HepG2 (cell line): Measurements from ENCODE around the gene MAJIN. TPM values are rescaled to one million over a fixed set of nuclear protein-coding genes. Genes with fewer than 3 reads are reported as not detected.

Source experiments
- CENPT ChIP-seq: sonication (generic); formaldehyde crosslinking; IDR thresholded peaks from 2 replicates; pipeline ENCODE4 v1.8.0; 2022; ENCODE audit warnings: low read depth, mild to moderate bottlenecking, moderate library complexity, missing genetic modification reagents
- CERS6 ChIP-seq: sonication (generic); formaldehyde crosslinking; IDR thresholded peaks from 2 replicates; pipeline ENCODE4 v1.5.0; 2020; ENCODE audit warnings: missing genetic modification reagents
- EEA1 ChIP-seq: sonication (generic); formaldehyde crosslinking; IDR thresholded peaks from 2 replicates; pipeline ENCODE4 v1.5.1; 2020; ENCODE audit warnings: mild to moderate bottlenecking, missing genetic modification reagents, borderline replicate concordance
- HNRNPH1 ChIP-seq: fragments of 200-400 bp; formaldehyde crosslinking; optimal IDR thresholded peaks from 2 replicates; pipeline ENCODE3; 2017; ENCODE audit warnings: mild to moderate bottlenecking, low read depth, low read length
- KDM5A ChIP-seq: fragments of 200-600 bp; sonication (generic); IDR thresholded peaks from 2 replicates; pipeline ENCODE4 v1.7.0; 2018; ENCODE audit warnings: antibody characterized with exemption, mild to moderate bottlenecking, low read length, borderline replicate concordance
- KIAA2018 ChIP-seq: sonication (generic); formaldehyde crosslinking; IDR thresholded peaks from 2 replicates; pipeline ENCODE4 v1.5.0; 2020; ENCODE audit warnings: mild to moderate bottlenecking, missing genetic modification reagents, borderline replicate concordance
- MBNL3 ChIP-seq: fragments of 250-450 bp; sonication (Bioruptor Pico); conservative IDR thresholded peaks from 2 replicates; pipeline ENCODE4 v1.8.0; 2022; ENCODE audit warnings: mild to moderate bottlenecking, inconsistent platforms
- MEF2D ChIP-seq: sonication (generic); formaldehyde crosslinking; IDR thresholded peaks from 2 replicates; pipeline ENCODE4 v1.5.1; 2020; ENCODE audit warnings: mild to moderate bottlenecking, missing genetic modification reagents
- MXI1 ChIP-seq: IDR thresholded peaks from 3 replicates; pipeline ENCODE4 v1.6.1; 2012; ENCODE audit warnings: low read depth, low read length, inconsistent platforms, borderline replicate concordance
- NR2F6 ChIP-seq, 2 experiments: IDR thresholded peaks; 2 replicates each; pipeline ENCODE4 v1.6.1; 2016; ENCODE audit warnings: antibody characterized with exemption in 1 of 2, mild to moderate bottlenecking in 1 of 2
- RORA ChIP-seq: sonication (generic); formaldehyde crosslinking; IDR thresholded peaks from 2 replicates; pipeline ENCODE4 v1.5.0; 2020; ENCODE audit warnings: mild to moderate bottlenecking, missing genetic modification reagents, moderate library complexity
- SALL2 ChIP-seq: sonication (generic); formaldehyde crosslinking; IDR thresholded peaks from 2 replicates; pipeline ENCODE4 v1.8.1; 2023; ENCODE audit warnings: mild to moderate bottlenecking, missing genetic modification reagents, inconsistent platforms
- SMAD9 ChIP-seq: sonication (generic); formaldehyde crosslinking; IDR thresholded peaks from 2 replicates; pipeline ENCODE4 v1.5.1; 2020; ENCODE audit warnings: mild to moderate bottlenecking, missing genetic modification reagents
- TFAP4 ChIP-seq: sonication (generic); IDR thresholded peaks from 2 replicates; pipeline ENCODE4 v1.6.1; 2016; ENCODE audit warnings: low read depth, borderline replicate concordance
- ZBTB8A ChIP-seq: sonication (generic); formaldehyde crosslinking; IDR thresholded peaks from 2 replicates; pipeline ENCODE4 v1.4.0; 2020; ENCODE audit warnings: mild to moderate bottlenecking, low read depth, missing genetic modification reagents, borderline replicate concordance
- ZNF121 ChIP-seq: sonication (generic); formaldehyde crosslinking; IDR thresholded peaks from 2 replicates; pipeline ENCODE4 v1.5.0; 2020; ENCODE audit warnings: mild to moderate bottlenecking, missing genetic modification reagents
- ZNF274 ChIP-seq: sonication (generic); formaldehyde crosslinking; IDR thresholded peaks from 2 replicates; pipeline ENCODE4 v1.5.1; 2020; ENCODE audit warnings: mild to moderate bottlenecking, missing genetic modification reagents
- ZNF414 ChIP-seq: sonication (generic); formaldehyde crosslinking; IDR thresholded peaks from 2 replicates; pipeline ENCODE4 v1.5.0; 2020; ENCODE audit warnings: missing genetic modification reagents
- ZNF616 ChIP-seq: sonication (generic); formaldehyde crosslinking; IDR thresholded peaks from 2 replicates; pipeline ENCODE4 v1.5.0; 2020; ENCODE audit warnings: low read depth, mild to moderate bottlenecking, missing genetic modification reagents
- ZNF713 ChIP-seq: sonication (generic); formaldehyde crosslinking; IDR thresholded peaks from 2 replicates; pipeline ENCODE4 v1.4.0; 2020; ENCODE audit warnings: mild to moderate bottlenecking, missing genetic modification reagents
- polyA plus RNA-seq, 8 experiments: library from polyadenylated mRNA; depleted of rRNA in 3 of 8; stranded (reverse) in 7 of 8; unstranded in 1 of 8; fragments of >200 nt; fragmentation: Illumina TruSeq in 4 of 8; extraction: Trizol in 4 of 8; gene quantifications; 2 replicates each; pipeline versions ENCODE4 v1.2.1 to v1.2.3, GENCODE V29; 2011 to 2016; ENCODE audit warnings: low read depth in 4 of 8, missing spikeins in 1 of 8, mixed read lengths in 1 of 8; ENCODE audit not compliant: insufficient read depth in 1 of 8
- total RNA-seq, 5 experiments: library from RNA; depleted of rRNA; stranded (reverse); fragments of >200 nt; fragmentation: Illumina TruSeq; extraction: Trizol; gene quantifications; 2 replicates each; pipeline ENCODE4 v1.2.3, GENCODE V29; 2016; ENCODE audit warnings: low read depth in 1 of 5

MAJIN gene
- total and polyA plus RNA-seq, 2 of the 13 experiments (the other 11 are each of a cell fraction or from before 2014, with no cell fraction given), result not detected

GRCh38 chr11:64891215-64891848, 80.6 kb downstream of the MAJIN start (continued):
- TF ChIP-seq KIAA2018, result no peak
- no peak for TF ChIP-seq MBNL3
- no peak for TF ChIP-seq SALL2 (CRISPR knock-in tag)
- no peak for TF ChIP-seq RORA (CRISPR knock-in tag)
- no peak for TF ChIP-seq ZNF713
- no peak for TF ChIP-seq MEF2D (CRISPR knock-in tag)
- no peak for TF ChIP-seq ZNF121 (CRISPR knock-in tag)
- no peak; the same call in 1 of the 2 replicates for TF ChIP-seq NR2F6 (IDR thresholded peaks at IDR 0.05)
- peak; percentile 17; the same call in 1 of the 2 replicates for TF ChIP-seq NR2F6 (CRISPR knock-in tag; IDR thresholded peaks at IDR 0.05)
- no peak for TF ChIP-seq ZNF414
- TF ChIP-seq CENPT (CRISPR knock-in tag), result 0 out of 2 replicates have a peak, but pooled peaks have one; percentile 30
- TF ChIP-seq ZNF274 (CRISPR knock-in tag), result no peak
- no peak for TF ChIP-seq TFAP4
- no peak for TF ChIP-seq SMAD9 (CRISPR knock-in tag)
- TF ChIP-seq CERS6 (CRISPR knock-in tag), result no peak
- TF ChIP-seq HNRNPH1, result no peak
- no peak for TF ChIP-seq ZNF616 (CRISPR knock-in tag)
- no peak for TF ChIP-seq ZBTB8A (CRISPR knock-in tag)
- no peak for TF ChIP-seq EEA1 (CRISPR knock-in tag)
- TF ChIP-seq KDM5A, result no peak
- TF ChIP-seq MXI1, result no peak
